Transverse colon (tissue), 4 donors: ENCODE results near the gene ABCB6. TPM values are rescaled to one million over a fixed set of nuclear protein-coding genes. Genes with fewer than 3 reads are reported as not detected.

ENCODE experiments used
- DNase-seq: peaks from one replicate; pipeline ENCODE4 v3.0.0-alpha.2; 2019
- H3K27ac ChIP-seq, 4 donors: fragments of 200-600 bp; sonication (generic); 2 replicates each; pipeline ENCODE4 v1.5.1; 2016 to 2018; ENCODE audit warnings: inconsistent platforms in 4 of 4
- H3K27me3 ChIP-seq: fragments of 200-600 bp; sonication (generic); 2 replicates; pipeline ENCODE4 v1.5.1; 2017; ENCODE audit warnings: inconsistent platforms
- H3K36me3 ChIP-seq, 4 donors: fragments of 200-600 bp; sonication (generic); 2 replicates each; pipeline ENCODE4 v1.5.1; 2017 to 2019; ENCODE audit warnings: inconsistent platforms in 4 of 4
- H3K4me1 ChIP-seq, 4 donors: fragments of 200-600 bp; sonication (generic); 2 replicates each; pipeline ENCODE4 v1.5.1; 2017 to 2020; ENCODE audit warnings: inconsistent platforms in 4 of 4
- H3K4me3 ChIP-seq, 4 donors: fragments of 200-600 bp; sonication (generic); 1 replicate in 1 of 4; 2 replicates in 3 of 4; pipeline versions ENCODE4 v1.5.1 to v1.6.1; 2017 to 2019; ENCODE audit warnings: inconsistent platforms in 4 of 4
- H3K9me3 ChIP-seq, 2 donors: fragments of 200-600 bp; sonication (generic); 2 replicates each; pipeline ENCODE4 v1.5.1; 2017 to 2019; ENCODE audit warnings: inconsistent platforms in 2 of 2
- EP300 ChIP-seq: sonication (generic); formaldehyde crosslinking; IDR thresholded peaks from one replicate; pipeline ENCODE4 v1.6.1; 2017; ENCODE audit warnings: antibody characterized with exemption, low read depth
- POLR2A ChIP-seq: fragments of 450-650 bp; IDR thresholded peaks from one replicate; pipeline ENCODE4 v1.6.1; 2016; ENCODE audit warnings: antibody characterized with exemption, mild to moderate bottlenecking, moderate library complexity
- POLR2AphosphoS5 ChIP-seq, 3 donors: sonication (generic); formaldehyde crosslinking; IDR thresholded peaks; one replicate each; pipeline ENCODE4 v1.6.1; 2016; ENCODE audit warnings: antibody characterized with exemption in 3 of 3
- WGBS, 2 donors: methylation state at CpG; one replicate each; pipeline ENCODE4 v1.1.5; 2018; ENCODE audit warnings: low coverage in 1 of 2; 5-methylcytosine and 5-hydroxymethylcytosine counted together
- in situ Hi-C, 4 donors: fragments of 200-750 bp; cut with MboI; loops; one replicate each; pipeline versions ENCODE4 v1.15.0 to v1.15.1; 2017; ENCODE audit warnings: low sequenced_read_pairs in 3 of 4, low pct_ligation_motif_present in 1 of 4, low pct_unique_long_range_greater_than_20kb in 1 of 4
- intact Hi-C: fragments of 100-400 bp; cut with DNase I; formaldehyde crosslinking; loops from one replicate; pipeline ENCODE4 v1.15.1; 2023; ENCODE audit warnings: low total_unique reads
- total RNA-seq, 4 donors: library from RNA; depleted of rRNA; stranded (reverse); fragments of >200 nt; gene quantifications; one replicate each; pipeline ENCODE4 v1.1.0, GENCODE V29; 2016
- TF ChIP-seq, protein P1 (sequence below), 5 experiments: fragments of 200-600 bp in 3 of 5; fragments of 450-650 bp in 2 of 5; sonication (generic) in 3 of 5; IDR thresholded peaks; 1 replicate in 2 of 5; 2 replicates in 3 of 5; pipeline ENCODE4 v1.5.1; 2016 to 2017; ENCODE audit warnings: antibody characterized with exemption in 5 of 5, inconsistent platforms in 3 of 5, mild to moderate bottlenecking in 2 of 5, moderate library complexity in 1 of 5

Gene ABCB6
- total RNA-seq: 10 to 100 TPM in 3 of 4 donors, 1 to 10 TPM in 1; 3.4 to 28.7 (median 20.4) TPM

DNA sequence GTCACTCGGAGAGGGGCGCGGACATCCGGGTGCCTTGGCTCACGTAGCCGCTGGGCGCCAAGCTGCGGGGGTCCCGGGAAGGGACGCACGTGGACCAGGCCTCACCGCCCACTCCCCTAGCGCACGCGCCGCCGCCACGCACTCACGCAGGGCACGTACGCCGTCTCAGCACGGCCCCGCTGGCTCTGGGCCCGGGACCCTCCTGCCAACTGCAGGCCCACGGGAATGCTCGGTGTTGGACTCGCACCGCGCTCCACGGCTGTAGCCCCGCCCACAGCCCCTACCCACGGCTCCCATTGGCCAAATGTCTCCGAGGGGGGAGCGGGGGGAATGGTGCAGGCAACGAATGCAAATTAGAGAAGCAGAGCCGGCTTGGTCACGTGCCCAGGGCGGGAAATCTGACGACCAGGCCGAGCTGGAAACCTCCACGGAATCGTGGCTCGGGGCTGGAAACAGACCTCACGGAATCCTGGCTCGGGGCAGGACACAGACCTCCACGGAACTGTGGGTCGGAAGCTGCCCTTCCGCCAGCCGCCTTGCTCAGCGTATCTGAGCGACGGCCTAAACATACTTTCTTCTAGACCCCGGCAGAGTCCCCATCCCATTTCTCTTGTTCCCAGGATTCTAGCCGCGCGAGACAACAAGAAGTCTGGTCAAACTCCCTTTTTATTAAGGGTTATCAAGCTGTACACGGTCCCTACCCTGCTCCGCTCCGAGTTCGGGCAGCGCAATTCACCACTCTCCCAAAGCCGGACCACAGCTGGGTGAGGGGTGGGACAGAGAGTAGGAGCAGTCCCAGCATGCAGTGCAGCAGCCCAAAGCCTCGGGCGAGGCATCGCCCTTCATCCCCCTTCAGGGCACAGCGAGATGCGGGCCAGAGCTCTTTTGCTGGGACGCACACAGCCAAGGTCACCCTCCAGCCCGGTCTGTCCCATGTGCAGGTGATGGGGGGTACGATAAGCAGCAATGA is at the start of gene ABCB6:
Gene ABCB6 (minus strand): TSS at position 227 of the 970 bp plus-strand sequence. CDS start 285 bp downstream, outside the sequence.
- no peaks in the 10 kb centered on the region for H3K27me3 ChIP-seq
- TF ChIP-seq, protein P1, sequence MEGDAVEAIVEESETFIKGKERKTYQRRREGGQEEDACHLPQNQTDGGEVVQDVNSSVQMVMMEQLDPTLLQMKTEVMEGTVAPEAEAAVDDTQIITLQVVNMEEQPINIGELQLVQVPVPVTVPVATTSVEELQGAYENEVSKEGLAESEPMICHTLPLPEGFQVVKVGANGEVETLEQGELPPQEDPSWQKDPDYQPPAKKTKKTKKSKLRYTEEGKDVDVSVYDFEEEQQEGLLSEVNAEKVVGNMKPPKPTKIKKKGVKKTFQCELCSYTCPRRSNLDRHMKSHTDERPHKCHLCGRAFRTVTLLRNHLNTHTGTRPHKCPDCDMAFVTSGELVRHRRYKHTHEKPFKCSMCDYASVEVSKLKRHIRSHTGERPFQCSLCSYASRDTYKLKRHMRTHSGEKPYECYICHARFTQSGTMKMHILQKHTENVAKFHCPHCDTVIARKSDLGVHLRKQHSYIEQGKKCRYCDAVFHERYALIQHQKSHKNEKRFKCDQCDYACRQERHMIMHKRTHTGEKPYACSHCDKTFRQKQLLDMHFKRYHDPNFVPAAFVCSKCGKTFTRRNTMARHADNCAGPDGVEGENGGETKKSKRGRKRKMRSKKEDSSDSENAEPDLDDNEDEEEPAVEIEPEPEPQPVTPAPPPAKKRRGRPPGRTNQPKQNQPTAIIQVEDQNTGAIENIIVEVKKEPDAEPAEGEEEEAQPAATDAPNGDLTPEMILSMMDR (IDR thresholded peaks at IDR 0.05): no peak
- TF ChIP-seq EP300 (no peak), POLR2A (peak; percentile 60), POLR2AphosphoS5 (IDR thresholded peaks at IDR 0.05) (peak; percentile 79 to 83 (median 82))
- H3K4me1 ChIP-seq: peaks cover 19 to 37% (median 30%) of the 10 kb centered on the region in 4 donors
- in situ Hi-C loops: loop anchor here in 1 of 4 donors (10.0 kb wide), 1 partner anchor 54 kb away; the partner anchor contains the start of gene NHEJ1
- 47% methylated on average over 35 of the region's 71 CpGs; no CpG with 5 or more reads in 1 of the 2 donors for WGBS, 2 donors
- intact Hi-C loops: no loop called here
- peak within 1 kb of the TSS; percentile 36 to 59 (median 50) for H3K4me3 ChIP-seq
- peaks cover 0 to 40% (median 15%) of the 10 kb centered on the region in 4 donors for H3K36me3 ChIP-seq
- DNase-seq: peak; percentile 96
- peak within 1 kb of the TSS; percentile 90 to 98 (median 95) for H3K27ac ChIP-seq
- no peaks in the 10 kb centered on the region for H3K9me3 ChIP-seq

DNA sequence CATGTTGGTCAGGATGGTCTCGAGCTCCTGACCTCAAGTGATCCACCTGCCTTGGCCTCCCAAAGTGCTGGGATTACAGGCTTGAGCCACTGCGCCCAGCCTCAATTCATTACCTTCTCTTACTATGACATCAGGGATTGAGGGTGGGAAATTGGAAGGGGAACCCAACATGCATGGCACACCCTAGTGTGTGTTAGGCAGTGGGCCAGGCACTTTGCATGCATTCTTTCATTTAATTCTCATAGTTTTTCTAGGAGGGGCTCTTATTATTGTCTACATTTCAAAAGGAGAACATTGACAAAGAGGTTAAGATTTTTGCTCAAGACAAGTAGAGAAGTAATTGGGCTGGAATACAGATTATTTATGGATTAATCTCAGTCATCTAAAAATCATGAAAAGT is 49.5 kb upstream of the ABCB6 start:
- in situ Hi-C loops (no loop called here), intact Hi-C loops (no loop called here)
- Histone ChIP-seq H3K4me1 (peaks cover 0 to 5% (median 0%) of the 10 kb centered on the region in 4 donors), H3K9me3 (no peaks in the 10 kb centered on the region), H3K4me3 (no peak overlapping the region), H3K36me3 (no peaks in the 10 kb centered on the region), H3K27me3 (no peaks in the 10 kb centered on the region), H3K27ac (no peak overlapping the region)
- 83% methylated on average over 2 of the region's 2 CpGs; no CpG with 5 or more reads in 1 of the 2 donors for WGBS, 2 donors
- TF ChIP-seq, protein P1 (IDR thresholded peaks at IDR 0.05): no peak
- TF ChIP-seq EP300 (no peak), POLR2A (no peak), POLR2AphosphoS5 (IDR thresholded peaks at IDR 0.05) (no peak)
- no peak for DNase-seq

DNA sequence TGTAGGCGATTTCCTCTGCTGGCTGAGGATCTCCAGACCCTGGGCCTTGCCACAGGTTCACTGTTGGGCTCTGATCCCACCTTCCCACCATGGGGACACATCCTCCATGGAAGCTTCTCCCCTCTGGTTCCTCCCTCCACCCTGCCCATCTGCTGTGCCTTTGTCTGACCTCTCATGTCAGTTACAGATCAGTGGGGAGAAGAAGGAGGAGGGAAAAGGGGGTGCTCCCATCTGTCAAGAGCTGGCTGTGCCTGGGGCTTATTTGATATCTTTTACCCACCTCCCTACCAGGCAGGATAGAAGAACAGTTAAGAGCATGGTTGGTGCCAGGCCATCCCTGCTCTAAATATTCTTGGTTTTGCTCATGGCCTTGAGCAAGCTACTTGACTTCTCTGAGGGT is 48.1 kb upstream of the ABCB6 start:
- no peak overlapping the region for H3K27ac ChIP-seq
- H3K9me3 ChIP-seq: no peaks in the 10 kb centered on the region

DNA sequence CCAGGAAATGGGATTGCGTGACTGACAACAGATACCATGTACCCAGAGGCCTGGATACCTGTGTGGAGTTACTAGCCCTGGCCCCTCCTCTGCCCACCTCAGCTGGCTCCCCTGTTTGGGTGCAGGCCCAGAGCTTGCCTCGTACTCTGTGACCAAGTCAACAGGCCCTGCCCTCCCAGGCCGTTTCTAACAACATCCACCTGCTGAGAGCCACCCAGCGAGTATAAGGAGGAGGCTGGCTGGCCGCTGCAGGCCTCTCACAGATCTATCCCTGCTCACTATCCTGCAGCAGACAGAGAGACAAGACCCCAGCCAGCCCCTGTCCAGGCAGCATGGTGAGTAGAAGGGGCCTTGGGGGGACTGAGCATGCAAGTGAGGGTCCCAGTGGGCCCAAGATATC is 47.5 kb upstream of the ABCB6 start:
- no peak for DNase-seq
- 76% methylated on average over 5 of the region's 5 CpGs; no CpG with 5 or more reads in 1 of the 2 donors for WGBS, 2 donors
- no peak for TF ChIP-seq EP300
- TF ChIP-seq, protein P1 (IDR thresholded peaks at IDR 0.05): no peak
- TF ChIP-seq POLR2AphosphoS5 (IDR thresholded peaks at IDR 0.05): no peak
- no peak for TF ChIP-seq POLR2A
- no peak overlapping the region for H3K4me3 ChIP-seq
- no peaks in the 10 kb centered on the region for H3K9me3 ChIP-seq
- no peak overlapping the region for H3K27ac ChIP-seq
- H3K36me3 ChIP-seq: no peaks in the 10 kb centered on the region
- H3K27me3 ChIP-seq: peaks cover 5% of the 10 kb centered on the region
- H3K4me1 ChIP-seq: peaks cover 0 to 5% (median 0%) of the 10 kb centered on the region in 4 donors
- intact Hi-C loops: no loop called here
- in situ Hi-C loops: no loop called here

More for the DNA sequence above, 48.1 kb upstream of the ABCB6 start:
- TF ChIP-seq EP300 (no peak), POLR2A (no peak), POLR2AphosphoS5 (IDR thresholded peaks at IDR 0.05) (no peak)
- TF ChIP-seq, protein P1 (IDR thresholded peaks at IDR 0.05): no peak
- intact Hi-C loops: no loop called here
- 93% methylated on average over 1 of the region's 1 CpG; no CpG with 5 or more reads in 1 of the 2 donors for WGBS, 2 donors
- no peak for DNase-seq
- Histone ChIP-seq H3K4me3 (no peak overlapping the region), H3K27me3 (no peaks in the 10 kb centered on the region), H3K36me3 (no peaks in the 10 kb centered on the region), H3K4me1 (peaks cover 0 to 5% (median 0%) of the 10 kb centered on the region in 4 donors)
- in situ Hi-C loops: no loop called here
